Stimulated activated CD4-positive, alpha-beta T cell treated with anti-CD3 and anti-CD28 coated beads, Interleukin-4, amount 100 ng/mL, for 24 hours (primary cell): ENCODE measurements around the gene PRX.
"Not testable (repeated sequence)": the region's sequence is repeated elsewhere in the genome, so short reads cannot be mapped to it uniquely, and the experiment has no call there.

Experiments used
- DNase-seq: peaks from one replicate; pipeline ENCODE4 v3.0.0-alpha.2; 2020

The PRX gene

GRCh38 chr19:40433391-40434216 lies 20.4 kb upstream of the PRX start:
- DNase-seq: peak; percentile 52

GRCh38 chr19:40432760-40433159 lies 19.6 kb upstream of the PRX start:
- DNase-seq: not testable (repeated sequence)

- no peak for DNase-seq
These were observed 18.5 kb upstream of the PRX start for GRCh38 chr19:40431698-40432097.

- DNase-seq: not testable (repeated sequence)
These were observed 17.1 kb upstream of the PRX start for GRCh38 chr19:40430242-40430641.

GRCh38 chr19:40428197-40428596 lies 15.0 kb upstream of the PRX start:
- not testable (repeated sequence) for DNase-seq

- peak; percentile 100 for DNase-seq
These were observed 12.5 kb upstream of the PRX start, which contains the start of gene SERTAD1 for GRCh38 chr19:40425450-40426287. Gene SERTAD1 (minus strand): TSS chr19:40425992. CDS start chr19:40423546, 2,446 bp downstream.

- DNase-seq: no peak
These were observed 11.7 kb upstream of the PRX start for GRCh38 chr19:40424637-40425449.

GRCh38 chr19:40423938-40424337 lies 10.8 kb upstream of the PRX start:
- no peak for DNase-seq

- DNase-seq: no peak
These were observed 9.8 kb upstream of the PRX start for GRCh38 chr19:40422748-40423566.

GRCh38 chr19:40421993-40422747 lies 9.0 kb upstream of the PRX start:
- no peak for DNase-seq

GRCh38 chr19:40420766-40421765 lies 7.9 kb upstream of the PRX start:
- DNase-seq: peak; percentile 72

GRCh38 chr19:40420451-40420765 lies 7.2 kb upstream of the PRX start:
- DNase-seq: no peak

- DNase-seq: no peak
These were observed 6.6 kb upstream of the PRX start for GRCh38 chr19:40419780-40420179.

- no peak for DNase-seq
These were observed 6.0 kb upstream of the PRX start for GRCh38 chr19:40419066-40419612.

GRCh38 chr19:40418040-40418439 lies 4.9 kb upstream of the PRX start:
- no peak for DNase-seq

- no peak for DNase-seq
These were observed 4.4 kb upstream of the PRX start for GRCh38 chr19:40417643-40417981.

GRCh38 chr19:40416918-40417642 lies 3.9 kb upstream of the PRX start:
- DNase-seq: no peak

- no peak for DNase-seq
These were observed 2.6 kb upstream of the PRX start for GRCh38 chr19:40415768-40416167.
